K562 (cell line): ENCODE measurements around the gene WDR90. TPM values are rescaled to one million over a fixed set of nuclear protein-coding genes. Genes with fewer than 3 reads are reported as not detected.

Experiments used
- ELF1 ChIP-seq: fragments of 200-800 bp; sonication (Bioruptor generic); IDR thresholded peaks from 2 replicates; pipeline ENCODE4 v1.6.1; 2016; ENCODE audit warnings: missing genetic modification characterization, missing compliant biosample characterization
- ETV1 ChIP-seq: fragments of 450-650 bp; conservative IDR thresholded peaks from 2 replicates; pipeline ENCODE4 v1.6.1; 2016; ENCODE audit warnings: missing genetic modification characterization, control low read depth, low read depth, missing compliant biosample characterization
- GTF2F1 ChIP-seq: IDR thresholded peaks from 2 replicates; pipeline ENCODE4 v1.6.1; 2011; ENCODE audit warnings: low read depth, low read length, improper control_type of control experiment
- MECOM ChIP-seq: fragments of 250-450 bp; sonication (Bioruptor Pico); IDR thresholded peaks from 2 replicates; pipeline ENCODE4 v1.8.0; 2022; ENCODE audit warnings: inconsistent platforms
- RCOR1 ChIP-seq, 2 experiments: IDR thresholded peaks; 2 replicates each; pipeline ENCODE4 v1.6.1; 2012; ENCODE audit warnings: low read depth in 2 of 2, low read length in 2 of 2, borderline replicate concordance in 1 of 2, improper control_type of control experiment in 1 of 2
- SAP30 ChIP-seq: fragments of 200-600 bp; sonication (generic); IDR thresholded peaks from 2 replicates; pipeline ENCODE4 v1.6.1; 2012; ENCODE audit warnings: borderline replicate concordance, low read depth, mild to moderate bottlenecking, moderate library complexity, low read length, control low read depth, inconsistent platforms; ENCODE audit not compliant: insufficient read depth, poor library complexity, severe bottlenecking
- STAT5A ChIP-seq: IDR thresholded peaks from 2 replicates; pipeline ENCODE4 v1.6.1; 2012; ENCODE audit warnings: low read length, inconsistent platforms, borderline replicate concordance
- ZNF347 ChIP-seq: fragments of 450-650 bp; formaldehyde crosslinking; IDR thresholded peaks from 2 replicates; pipeline ENCODE4 v1.4.0; 2020; ENCODE audit warnings: low read depth, mild to moderate bottlenecking, moderate library complexity
- ZNF780A ChIP-seq: fragments of 250-450 bp; sonication (Bioruptor Pico); IDR thresholded peaks from 2 replicates; pipeline ENCODE4 v1.5.0; 2021; ENCODE audit warnings: mild to moderate bottlenecking
- polyA plus RNA-seq, 8 experiments: library from polyadenylated mRNA; depleted of rRNA in 4 of 8; stranded (reverse) in 5 of 8; unstranded in 3 of 8; fragments of >200 nt; fragmentation: Nextera tagmentation in 2 of 8; fragmentation: Illumina TruSeq in 1 of 8; extraction: Ambion mirVana in 2 of 8; extraction: Trizol in 1 of 8; gene quantifications; 2 replicates each; pipeline versions ENCODE4 v1.2.1 to v1.2.3, GENCODE V29; 2011 to 2014; ENCODE audit warnings: inconsistent platforms in 1 of 8, missing spikeins in 1 of 8
- total RNA-seq, 7 experiments: library from RNA; depleted of rRNA in 6 of 7; stranded (reverse); fragments of >200 nt in 6 of 7; fragmentation: Illumina TruSeq in 2 of 7; extraction: Trizol in 2 of 7; gene quantifications; 2 replicates each; pipeline versions ENCODE4 v1.2.1 to v1.2.3, GENCODE V29; 2011 to 2021; ENCODE audit warnings: low replicate concordance in 1 of 7
- TF ChIP-seq, protein P1 (sequence below), 2 experiments: fragments of 450-650 bp; IDR thresholded peaks; 2 replicates each; pipeline ENCODE4 v1.6.1; 2018; ENCODE audit warnings: mild to moderate bottlenecking in 2 of 2, low read depth in 1 of 2; ENCODE audit not compliant: partially characterized antibody in 2 of 2
- TF ChIP-seq, protein P2 (sequence below): sonication (generic); formaldehyde crosslinking; IDR thresholded peaks from 2 replicates; pipeline ENCODE4 v1.8.1; 2023; ENCODE audit warnings: mild to moderate bottlenecking, missing genetic modification reagents
- TF ChIP-seq, protein P3 (sequence below): fragments of 450-650 bp; conservative IDR thresholded peaks from 2 replicates; pipeline ENCODE4 v1.6.1; 2016; ENCODE audit warnings: missing genetic modification characterization, low read depth, mild to moderate bottlenecking, control low read depth, missing compliant biosample characterization
- TF ChIP-seq, protein P4 (sequence below): fragments of 450-650 bp; formaldehyde crosslinking; IDR thresholded peaks from 2 replicates; pipeline ENCODE4 v1.4.0; 2020; ENCODE audit warnings: mild to moderate bottlenecking, moderate library complexity
- TF ChIP-seq, protein P5 (sequence below): fragments of 250-450 bp; sonication (Bioruptor Pico); IDR thresholded peaks from 2 replicates; pipeline ENCODE4 v1.4.0; 2020; ENCODE audit warnings: borderline replicate concordance

WDR90 gene
- total and polyA plus RNA-seq, 9 of the 15 experiments (the other 6 are each of a cell fraction or from before 2014, with no cell fraction given): 0.44 to 12.6 (median 3.3) TPM

DNA sequence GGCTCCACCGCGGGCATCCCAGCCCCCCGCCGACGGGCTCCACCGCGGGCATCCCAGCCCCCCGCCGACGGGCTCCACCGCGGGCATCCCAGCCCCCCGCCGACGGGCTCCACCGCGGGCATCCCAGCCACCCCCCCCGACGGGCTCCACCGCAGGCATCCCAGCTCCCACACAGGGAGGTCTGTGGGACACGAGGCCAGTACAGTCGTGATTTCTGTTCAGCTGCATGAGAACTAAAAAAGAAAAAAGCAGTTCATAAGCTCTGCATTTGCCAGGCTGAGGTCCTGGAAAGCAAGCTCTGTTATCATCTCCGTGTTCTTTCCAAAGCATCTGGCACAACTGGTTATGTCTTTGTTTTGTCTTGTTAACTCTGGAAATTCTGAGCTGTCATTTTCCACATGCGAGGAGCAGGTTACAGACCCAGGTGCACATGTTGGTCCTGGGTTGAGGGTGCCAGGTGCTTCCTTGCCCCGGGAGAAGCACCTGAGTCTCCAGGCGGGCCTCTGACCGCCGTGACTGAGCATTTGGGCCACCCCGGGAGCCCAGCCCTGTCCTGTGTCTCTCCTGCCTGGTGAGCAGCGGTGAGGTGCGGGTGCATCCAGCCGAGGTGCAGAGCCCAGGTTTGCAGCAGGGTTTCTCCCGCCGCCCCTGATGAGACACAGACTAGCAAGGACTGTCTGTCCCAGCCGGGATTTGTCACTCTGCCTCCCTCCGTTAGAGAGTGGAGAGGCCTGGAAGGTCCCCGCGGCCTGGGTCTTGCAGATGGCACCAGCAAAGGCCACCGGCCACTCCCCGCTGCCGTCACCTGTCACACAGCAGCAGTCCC is 28.3 kb upstream of the WDR90 start (continued):
- TF ChIP-seq, protein P1, sequence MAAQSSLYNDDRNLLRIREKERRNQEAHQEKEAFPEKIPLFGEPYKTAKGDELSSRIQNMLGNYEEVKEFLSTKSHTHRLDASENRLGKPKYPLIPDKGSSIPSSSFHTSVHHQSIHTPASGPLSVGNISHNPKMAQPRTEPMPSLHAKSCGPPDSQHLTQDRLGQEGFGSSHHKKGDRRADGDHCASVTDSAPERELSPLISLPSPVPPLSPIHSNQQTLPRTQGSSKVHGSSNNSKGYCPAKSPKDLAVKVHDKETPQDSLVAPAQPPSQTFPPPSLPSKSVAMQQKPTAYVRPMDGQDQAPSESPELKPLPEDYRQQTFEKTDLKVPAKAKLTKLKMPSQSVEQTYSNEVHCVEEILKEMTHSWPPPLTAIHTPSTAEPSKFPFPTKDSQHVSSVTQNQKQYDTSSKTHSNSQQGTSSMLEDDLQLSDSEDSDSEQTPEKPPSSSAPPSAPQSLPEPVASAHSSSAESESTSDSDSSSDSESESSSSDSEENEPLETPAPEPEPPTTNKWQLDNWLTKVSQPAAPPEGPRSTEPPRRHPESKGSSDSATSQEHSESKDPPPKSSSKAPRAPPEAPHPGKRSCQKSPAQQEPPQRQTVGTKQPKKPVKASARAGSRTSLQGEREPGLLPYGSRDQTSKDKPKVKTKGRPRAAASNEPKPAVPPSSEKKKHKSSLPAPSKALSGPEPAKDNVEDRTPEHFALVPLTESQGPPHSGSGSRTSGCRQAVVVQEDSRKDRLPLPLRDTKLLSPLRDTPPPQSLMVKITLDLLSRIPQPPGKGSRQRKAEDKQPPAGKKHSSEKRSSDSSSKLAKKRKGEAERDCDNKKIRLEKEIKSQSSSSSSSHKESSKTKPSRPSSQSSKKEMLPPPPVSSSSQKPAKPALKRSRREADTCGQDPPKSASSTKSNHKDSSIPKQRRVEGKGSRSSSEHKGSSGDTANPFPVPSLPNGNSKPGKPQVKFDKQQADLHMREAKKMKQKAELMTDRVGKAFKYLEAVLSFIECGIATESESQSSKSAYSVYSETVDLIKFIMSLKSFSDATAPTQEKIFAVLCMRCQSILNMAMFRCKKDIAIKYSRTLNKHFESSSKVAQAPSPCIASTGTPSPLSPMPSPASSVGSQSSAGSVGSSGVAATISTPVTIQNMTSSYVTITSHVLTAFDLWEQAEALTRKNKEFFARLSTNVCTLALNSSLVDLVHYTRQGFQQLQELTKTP (IDR thresholded peaks at IDR 0.05; ENCODE audit: low read depth in 1 of 2, partially characterized antibody in 2 of 2): no peak
- TF ChIP-seq STAT5A (no peak), ZNF780A (CRISPR knock-in tag) (no peak), ZNF347 (no peak), SAP30 (no peak), ETV1 (tag) (no peak), GTF2F1 (no peak), RCOR1 (IDR thresholded peaks at IDR 0.05; ENCODE audit: borderline replicate concordance in 1 of 2, low read depth in 2 of 2, low read length in 2 of 2) (no peak), MECOM (CRISPR knock-in tag) (no peak), ELF1 (tag) (no peak)
- TF ChIP-seq, protein P2, sequence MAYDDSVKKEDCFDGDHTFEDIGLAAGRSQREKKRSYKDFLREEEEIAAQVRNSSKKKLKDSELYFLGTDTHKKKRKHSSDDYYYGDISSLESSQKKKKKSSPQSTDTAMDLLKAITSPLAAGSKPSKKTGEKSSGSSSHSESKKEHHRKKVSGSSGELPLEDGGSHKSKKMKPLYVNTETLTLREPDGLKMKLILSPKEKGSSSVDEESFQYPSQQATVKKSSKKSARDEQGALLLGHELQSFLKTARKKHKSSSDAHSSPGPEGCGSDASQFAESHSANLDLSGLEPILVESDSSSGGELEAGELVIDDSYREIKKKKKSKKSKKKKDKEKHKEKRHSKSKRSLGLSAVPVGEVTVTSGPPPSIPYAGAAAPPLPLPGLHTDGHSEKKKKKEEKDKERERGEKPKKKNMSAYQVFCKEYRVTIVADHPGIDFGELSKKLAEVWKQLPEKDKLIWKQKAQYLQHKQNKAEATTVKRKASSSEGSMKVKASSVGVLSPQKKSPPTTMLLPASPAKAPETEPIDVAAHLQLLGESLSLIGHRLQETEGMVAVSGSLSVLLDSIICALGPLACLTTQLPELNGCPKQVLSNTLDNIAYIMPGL: no peak
- TF ChIP-seq, protein P3, sequence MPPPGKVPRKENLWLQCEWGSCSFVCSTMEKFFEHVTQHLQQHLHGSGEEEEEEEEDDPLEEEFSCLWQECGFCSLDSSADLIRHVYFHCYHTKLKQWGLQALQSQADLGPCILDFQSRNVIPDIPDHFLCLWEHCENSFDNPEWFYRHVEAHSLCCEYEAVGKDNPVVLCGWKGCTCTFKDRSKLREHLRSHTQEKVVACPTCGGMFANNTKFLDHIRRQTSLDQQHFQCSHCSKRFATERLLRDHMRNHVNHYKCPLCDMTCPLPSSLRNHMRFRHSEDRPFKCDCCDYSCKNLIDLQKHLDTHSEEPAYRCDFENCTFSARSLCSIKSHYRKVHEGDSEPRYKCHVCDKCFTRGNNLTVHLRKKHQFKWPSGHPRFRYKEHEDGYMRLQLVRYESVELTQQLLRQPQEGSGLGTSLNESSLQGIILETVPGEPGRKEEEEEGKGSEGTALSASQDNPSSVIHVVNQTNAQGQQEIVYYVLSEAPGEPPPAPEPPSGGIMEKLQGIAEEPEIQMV (tag): no peak
- TF ChIP-seq, protein P4, sequence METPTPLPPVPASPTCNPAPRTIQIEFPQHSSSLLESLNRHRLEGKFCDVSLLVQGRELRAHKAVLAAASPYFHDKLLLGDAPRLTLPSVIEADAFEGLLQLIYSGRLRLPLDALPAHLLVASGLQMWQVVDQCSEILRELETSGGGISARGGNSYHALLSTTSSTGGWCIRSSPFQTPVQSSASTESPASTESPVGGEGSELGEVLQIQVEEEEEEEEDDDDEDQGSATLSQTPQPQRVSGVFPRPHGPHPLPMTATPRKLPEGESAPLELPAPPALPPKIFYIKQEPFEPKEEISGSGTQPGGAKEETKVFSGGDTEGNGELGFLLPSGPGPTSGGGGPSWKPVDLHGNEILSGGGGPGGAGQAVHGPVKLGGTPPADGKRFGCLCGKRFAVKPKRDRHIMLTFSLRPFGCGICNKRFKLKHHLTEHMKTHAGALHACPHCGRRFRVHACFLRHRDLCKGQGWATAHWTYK: no peak
- TF ChIP-seq, protein P5, sequence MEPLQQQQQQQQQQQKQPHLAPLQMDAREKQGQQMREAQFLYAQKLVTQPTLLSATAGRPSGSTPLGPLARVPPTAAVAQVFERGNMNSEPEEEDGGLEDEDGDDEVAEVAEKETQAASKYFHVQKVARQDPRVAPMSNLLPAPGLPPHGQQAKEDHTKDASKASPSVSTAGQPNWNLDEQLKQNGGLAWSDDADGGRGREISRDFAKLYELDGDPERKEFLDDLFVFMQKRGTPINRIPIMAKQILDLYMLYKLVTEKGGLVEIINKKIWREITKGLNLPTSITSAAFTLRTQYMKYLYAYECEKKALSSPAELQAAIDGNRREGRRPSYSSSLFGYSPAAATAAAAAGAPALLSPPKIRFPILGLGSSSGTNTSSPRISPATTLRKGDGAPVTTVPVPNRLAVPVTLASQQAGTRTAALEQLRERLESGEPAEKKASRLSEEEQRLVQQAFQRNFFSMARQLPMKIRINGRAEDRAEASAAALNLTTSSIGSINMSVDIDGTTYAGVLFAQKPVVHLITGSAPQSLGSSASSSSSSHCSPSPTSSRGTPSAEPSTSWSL (CRISPR knock-in tag): no peak
